Measurements from ENCODE around the gene ZBTB12.
"Not testable (repeated sequence)": the region's sequence is repeated elsewhere in the genome, so short reads cannot be mapped to it uniquely, and the experiment has no call there.

DNA sequence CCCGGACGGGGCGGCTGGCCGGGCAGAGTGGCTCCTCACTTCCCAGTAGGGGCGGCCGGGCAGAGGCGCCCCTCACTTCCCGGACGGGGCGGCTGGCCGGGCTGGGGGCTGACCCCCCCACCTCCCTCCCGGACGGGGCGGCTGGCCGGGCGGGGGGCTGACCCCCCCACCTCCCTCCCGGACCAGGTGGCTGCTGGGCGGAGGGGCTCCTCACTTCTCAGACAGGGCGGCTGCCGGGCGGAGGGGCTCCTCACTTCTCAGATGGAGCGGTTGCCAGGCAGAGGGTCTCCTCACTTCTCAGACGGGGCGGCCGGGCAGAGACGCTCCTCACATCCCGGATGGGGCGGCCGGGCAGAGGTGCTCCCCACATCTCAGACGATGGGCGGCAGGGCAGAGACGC is 30.3 kb upstream of the ZBTB12 start:
- TF ChIP-seq EZH2phosphoT487 (IDR thresholded peaks at IDR 0.05; ENCODE audit: low read depth, severe bottlenecking, unreplicated experiment); CTCF (IDR thresholded peaks at IDR 0.05; ENCODE audit: poor library complexity); EZH2 (IDR thresholded peaks at IDR 0.05; ENCODE audit: borderline replicate concordance): not testable (repeated sequence)

Measured in hepatocyte (in vitro differentiated cells).